Vagina (tissue), 2 donors: ENCODE measurements around the gene P2RX7. TPM values are rescaled to one million over a fixed set of nuclear protein-coding genes. Genes with fewer than 3 reads are reported as not detected.

Experiments used
- DNase-seq, 2 donors: peaks; one replicate each; pipeline ENCODE4 v3.0.0-alpha.2; 2017; ENCODE audit errors: extremely low spot score in 2 of 2
- H3K27ac ChIP-seq: fragments of 200-600 bp; sonication (generic); one replicate; pipeline ENCODE4 v1.5.1; 2019
- H3K27me3 ChIP-seq: fragments of 200-600 bp; sonication (generic); one replicate; pipeline ENCODE4 v1.5.1; 2019
- H3K36me3 ChIP-seq, 2 donors: fragments of 200-600 bp; sonication (generic); one replicate each; pipeline ENCODE4 v1.5.1; 2017 to 2019
- H3K4me1 ChIP-seq: fragments of 200-600 bp; sonication (generic); one replicate; pipeline ENCODE4 v1.5.1; 2019
- H3K4me3 ChIP-seq, 2 donors: fragments of 200-600 bp; sonication (generic); 1 replicate in 1 of 2; 2 replicates in 1 of 2; pipeline ENCODE4 v1.5.1; 2016 to 2019
- H3K9me3 ChIP-seq: fragments of 200-600 bp; sonication (generic); one replicate; pipeline ENCODE4 v1.5.1; 2019
- POLR2A ChIP-seq, 2 donors: fragments of 450-650 bp; IDR thresholded peaks; one replicate each; pipeline ENCODE4 v1.6.1; 2017; ENCODE audit warnings: antibody characterized with exemption in 2 of 2, mild to moderate bottlenecking in 2 of 2, moderate library complexity in 2 of 2
- POLR2AphosphoS5 ChIP-seq, 2 donors: sonication (generic); formaldehyde crosslinking; IDR thresholded peaks; one replicate each; pipeline ENCODE4 v1.9.0; 2017; ENCODE audit warnings: antibody characterized with exemption in 2 of 2, mild to moderate bottlenecking in 2 of 2, low read depth in 1 of 2; ENCODE audit not compliant: insufficient read depth in 1 of 2
- intact Hi-C: fragments of 100-400 bp; cut with DNase I; formaldehyde crosslinking; loops from one replicate; pipeline ENCODE4 v1.15.1; 2023
- total RNA-seq: library from RNA; depleted of rRNA; stranded (reverse); fragments of >200 nt; gene quantifications from one replicate; pipeline ENCODE4 v1.2.3, GENCODE V29; 2016
- TF ChIP-seq, protein P1 (sequence below), 3 experiments: fragments of 450-650 bp in 2 of 3; fragments of 200-600 bp in 1 of 3; sonication (generic) in 1 of 3; IDR thresholded peaks; one replicate each; pipeline ENCODE4 v1.5.1; 2017 to 2019; ENCODE audit warnings: antibody characterized with exemption in 3 of 3, mild to moderate bottlenecking in 2 of 3, moderate library complexity in 2 of 3

P2RX7 gene
- total RNA-seq, 1 donor from 2014 or later = 8.6 TPM

DNA sequence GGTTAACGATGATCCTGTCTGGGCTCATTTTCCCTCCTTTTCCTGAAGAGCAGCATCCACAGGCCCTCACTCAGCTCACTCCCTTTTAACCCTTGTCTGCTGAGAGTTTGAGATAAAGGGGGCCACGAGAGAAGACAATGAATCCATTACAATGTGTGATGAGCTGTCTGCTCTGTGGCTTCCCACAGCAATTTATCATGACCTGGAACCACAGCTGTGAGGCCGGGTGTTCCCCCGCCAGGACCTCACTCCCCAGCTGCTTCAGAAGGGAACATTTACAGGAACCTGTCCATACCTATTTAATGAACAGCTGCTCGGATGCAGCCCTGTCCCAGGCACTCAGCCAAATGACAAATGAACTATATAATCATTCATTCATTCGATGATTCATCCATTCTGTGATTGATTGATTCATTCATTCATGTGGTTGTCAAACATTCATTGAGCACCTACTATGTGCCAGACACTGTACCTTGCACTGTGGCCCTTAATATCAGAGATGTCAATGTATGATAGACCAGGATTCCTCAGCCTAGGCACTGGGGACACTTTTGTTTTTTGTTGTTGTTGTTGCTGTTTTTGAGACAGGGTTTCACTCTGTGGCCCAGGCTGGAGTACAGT, 18.5 kb upstream of the P2RX7 start:
- TF ChIP-seq, protein P1, sequence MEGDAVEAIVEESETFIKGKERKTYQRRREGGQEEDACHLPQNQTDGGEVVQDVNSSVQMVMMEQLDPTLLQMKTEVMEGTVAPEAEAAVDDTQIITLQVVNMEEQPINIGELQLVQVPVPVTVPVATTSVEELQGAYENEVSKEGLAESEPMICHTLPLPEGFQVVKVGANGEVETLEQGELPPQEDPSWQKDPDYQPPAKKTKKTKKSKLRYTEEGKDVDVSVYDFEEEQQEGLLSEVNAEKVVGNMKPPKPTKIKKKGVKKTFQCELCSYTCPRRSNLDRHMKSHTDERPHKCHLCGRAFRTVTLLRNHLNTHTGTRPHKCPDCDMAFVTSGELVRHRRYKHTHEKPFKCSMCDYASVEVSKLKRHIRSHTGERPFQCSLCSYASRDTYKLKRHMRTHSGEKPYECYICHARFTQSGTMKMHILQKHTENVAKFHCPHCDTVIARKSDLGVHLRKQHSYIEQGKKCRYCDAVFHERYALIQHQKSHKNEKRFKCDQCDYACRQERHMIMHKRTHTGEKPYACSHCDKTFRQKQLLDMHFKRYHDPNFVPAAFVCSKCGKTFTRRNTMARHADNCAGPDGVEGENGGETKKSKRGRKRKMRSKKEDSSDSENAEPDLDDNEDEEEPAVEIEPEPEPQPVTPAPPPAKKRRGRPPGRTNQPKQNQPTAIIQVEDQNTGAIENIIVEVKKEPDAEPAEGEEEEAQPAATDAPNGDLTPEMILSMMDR (IDR thresholded peaks at IDR 0.05) = no peak
- TF ChIP-seq POLR2AphosphoS5 (IDR thresholded peaks at IDR 0.05; ENCODE audit: insufficient read depth in 1 of 2, low read depth in 1 of 2) (no peak), POLR2A (IDR thresholded peaks at IDR 0.05) (no peak)
- intact Hi-C loops = no loop called here
- Histone ChIP-seq H3K4me1 (no peaks in the 10 kb centered on the region), H3K4me3 (no peak overlapping the region), H3K9me3 (no peaks in the 10 kb centered on the region), H3K27me3 (no peaks in the 10 kb centered on the region), H3K27ac (no peak overlapping the region), H3K36me3 (no peaks in the 10 kb centered on the region)
- DNase-seq = no peak

DNA sequence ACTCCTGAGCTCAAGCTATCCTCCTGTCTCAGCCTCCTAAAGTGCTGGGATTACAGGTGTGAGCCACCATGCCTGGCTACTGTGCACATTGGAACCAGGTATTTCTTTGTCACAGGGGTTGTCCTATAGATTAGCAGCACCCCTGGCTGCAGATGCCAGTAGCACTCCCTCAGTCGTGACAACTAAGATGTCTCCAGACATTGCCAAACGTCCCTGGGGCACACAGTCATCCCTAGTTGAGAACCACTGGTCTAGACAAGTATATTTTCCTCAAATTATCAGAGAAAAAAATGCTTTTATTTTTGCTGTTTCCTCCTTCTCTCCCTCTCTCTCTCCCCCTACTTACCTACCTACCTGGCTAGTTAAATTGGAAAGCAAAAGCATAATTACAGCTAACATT, 17.9 kb upstream of the P2RX7 start:
- Histone ChIP-seq H3K36me3 (no peaks in the 10 kb centered on the region), H3K27me3 (no peaks in the 10 kb centered on the region), H3K4me3 (no peak overlapping the region), H3K27ac (no peak overlapping the region), H3K4me1 (no peaks in the 10 kb centered on the region), H3K9me3 (no peaks in the 10 kb centered on the region)
- no peak for DNase-seq
- intact Hi-C loops = no loop called here
- TF ChIP-seq, protein P1 (IDR thresholded peaks at IDR 0.05) = no peak

DNA sequence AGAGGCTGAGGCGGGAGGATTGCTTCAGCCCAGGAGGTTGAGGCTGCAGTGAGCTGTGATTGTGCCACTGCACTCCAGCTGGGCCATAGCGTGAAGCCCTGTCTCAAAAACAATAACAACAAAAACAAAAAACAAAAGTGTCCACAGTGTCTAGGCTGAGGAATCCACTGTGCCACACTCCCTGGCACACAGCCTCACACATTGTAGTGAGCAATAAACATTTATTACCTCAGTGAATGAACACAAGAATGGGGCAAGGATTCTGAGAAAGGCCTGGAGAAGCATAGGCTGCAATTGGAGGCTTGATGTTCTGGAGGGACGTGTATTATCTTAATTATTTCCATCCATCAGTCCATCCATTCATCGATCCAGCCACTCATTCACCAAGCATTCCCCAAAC, 17.1 kb upstream of the P2RX7 start:
- intact Hi-C loops = no loop called here
- Histone ChIP-seq H3K4me1 (no peaks in the 10 kb centered on the region), H3K9me3 (no peaks in the 10 kb centered on the region), H3K27me3 (no peaks in the 10 kb centered on the region), H3K27ac (no peak overlapping the region), H3K36me3 (no peaks in the 10 kb centered on the region), H3K4me3 (no peak overlapping the region)
- no peak for DNase-seq
- TF ChIP-seq POLR2AphosphoS5 (IDR thresholded peaks at IDR 0.05; ENCODE audit: insufficient read depth in 1 of 2, low read depth in 1 of 2) = no peak
- TF ChIP-seq POLR2A (IDR thresholded peaks at IDR 0.05) = no peak

DNA sequence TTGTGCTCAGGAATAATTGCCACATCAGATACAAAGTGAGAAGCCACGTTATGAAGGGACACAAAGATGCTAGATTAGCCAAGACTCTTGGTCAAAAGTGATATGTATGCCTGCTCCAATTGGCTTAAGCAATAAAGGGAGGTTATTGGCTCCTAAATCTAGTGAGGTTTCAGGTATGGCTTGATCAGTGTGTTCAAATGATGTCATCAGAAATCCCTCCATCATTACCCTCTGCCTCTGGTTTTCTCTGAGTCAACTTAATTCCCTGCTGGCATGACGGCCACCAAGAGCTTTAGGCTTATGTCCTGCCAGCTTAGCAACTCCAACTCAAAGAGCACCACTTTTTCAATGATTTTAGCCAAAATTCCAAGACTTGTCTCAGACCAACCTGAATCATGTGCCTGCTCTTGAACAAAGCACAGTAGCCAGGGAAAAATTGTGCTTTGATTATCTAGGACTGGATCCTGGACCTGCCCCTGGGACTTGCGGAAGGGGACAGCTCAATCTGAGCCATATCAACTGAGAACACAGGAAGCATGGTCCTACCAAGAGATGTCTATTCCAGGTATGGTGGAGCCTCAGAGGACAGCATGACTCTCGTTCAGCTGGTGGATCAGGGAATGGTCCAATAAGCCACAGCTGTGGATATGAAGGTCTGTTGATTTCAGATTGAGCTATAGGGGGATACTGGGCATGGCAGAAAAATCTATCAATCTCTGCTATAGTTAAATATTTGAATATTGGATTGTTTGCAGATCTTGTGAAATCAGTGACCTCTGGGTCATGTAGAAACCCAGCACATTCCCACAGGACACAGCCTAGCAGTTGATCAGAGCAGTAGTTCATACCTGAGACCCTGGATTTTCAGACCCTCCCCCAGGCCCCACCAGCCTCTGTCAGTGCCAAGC, 16.1 kb upstream of the P2RX7 start:
- no peaks in the 10 kb centered on the region for H3K36me3 ChIP-seq
- H3K9me3 ChIP-seq = no peaks in the 10 kb centered on the region
- no peaks in the 10 kb centered on the region for H3K4me1 ChIP-seq
- TF ChIP-seq POLR2AphosphoS5 (IDR thresholded peaks at IDR 0.05; ENCODE audit: insufficient read depth in 1 of 2, low read depth in 1 of 2) (no peak), POLR2A (IDR thresholded peaks at IDR 0.05) (no peak)
- TF ChIP-seq, protein P1 (IDR thresholded peaks at IDR 0.05) = no peak
- no peak for DNase-seq
- H3K27me3 ChIP-seq = no peaks in the 10 kb centered on the region
- intact Hi-C loops = no loop called here
- H3K27ac ChIP-seq = no peak overlapping the region
- no peak overlapping the region for H3K4me3 ChIP-seq

DNA sequence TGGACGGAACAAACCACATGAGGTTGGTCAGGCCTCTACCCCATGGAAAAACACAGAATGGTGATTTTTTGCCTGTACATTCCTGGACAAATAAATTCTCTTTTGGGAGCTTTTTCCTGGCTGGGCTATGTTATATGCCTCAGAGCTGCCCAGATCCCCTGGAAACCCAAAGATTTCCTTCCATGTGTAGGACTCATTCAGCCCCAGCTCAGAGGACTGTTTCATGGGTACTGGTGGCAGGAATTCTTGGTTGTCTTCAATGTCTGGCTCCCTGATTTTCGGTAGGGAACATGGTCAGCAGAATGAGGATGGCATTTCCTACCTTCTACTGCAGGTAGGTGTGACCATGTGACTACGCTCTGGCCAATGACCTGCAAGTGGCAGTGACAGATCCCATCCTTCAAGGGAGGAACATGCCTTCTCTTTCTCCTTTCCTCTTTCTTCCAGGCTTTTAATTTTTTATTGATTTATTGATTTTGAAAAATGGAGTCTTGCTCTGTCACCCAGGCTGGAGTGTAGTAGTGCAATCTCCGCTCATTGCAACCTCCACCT, 15.4 kb upstream of the P2RX7 start:
- intact Hi-C loops = no loop called here
- no peak for TF ChIP-seq POLR2AphosphoS5 (IDR thresholded peaks at IDR 0.05; ENCODE audit: insufficient read depth in 1 of 2, low read depth in 1 of 2)
- TF ChIP-seq POLR2A (IDR thresholded peaks at IDR 0.05) = no peak
- TF ChIP-seq, protein P1 (IDR thresholded peaks at IDR 0.05) = no peak
- no peaks in the 10 kb centered on the region for H3K36me3 ChIP-seq
- no peaks in the 10 kb centered on the region for H3K4me1 ChIP-seq
- no peak overlapping the region for H3K27ac ChIP-seq
- H3K9me3 ChIP-seq = no peaks in the 10 kb centered on the region
- no peaks in the 10 kb centered on the region for H3K27me3 ChIP-seq
- no peak for DNase-seq
- no peak overlapping the region for H3K4me3 ChIP-seq
